ENCODE results near the gene POLR1B.
A peak's percentile ranks its signal among the peaks of the same experiment; 100 is the strongest.
"Not testable (repeated sequence)": the region's sequence is repeated elsewhere in the genome, so short reads cannot be mapped to it uniquely, and the experiment has no call there.

Gene POLR1B

GRCh38 chr2:112542123-112542983, at the start of gene POLR1B:
Gene POLR1B, plus strand, starts transcription at chr2:112542465. Its CDS starts 30 bp downstream, at chr2:112542495.
- peak; percentile 87 for DNase-seq

GRCh38 chr2:112493048-112493447, 49.2 kb upstream of the POLR1B start:
- DNase-seq, result no peak

- no peak for DNase-seq
Measured at GRCh38 chr2:112493858-112494648, 48.2 kb upstream of the POLR1B start.

- DNase-seq, result no peak
Measured at GRCh38 chr2:112494828-112495227, 47.4 kb upstream of the POLR1B start.

- not testable (repeated sequence) for DNase-seq
Measured at GRCh38 chr2:112495878-112496277, 46.4 kb upstream of the POLR1B start.

- peak; percentile 78 for DNase-seq
Measured at GRCh38 chr2:112500850-112501484, 41.3 kb upstream of the POLR1B start.

- not testable (repeated sequence) for DNase-seq
Measured at GRCh38 chr2:112509239-112509998, 32.8 kb upstream of the POLR1B start.

- no peak for DNase-seq
Measured at GRCh38 chr2:112516801-112517200, 25.5 kb upstream of the POLR1B start.

- peak; percentile 52 for DNase-seq
Measured at GRCh38 chr2:112518807-112519206, 23.5 kb upstream of the POLR1B start.

- peak; percentile 38 for DNase-seq
Measured at GRCh38 chr2:112519506-112519905, 22.8 kb upstream of the POLR1B start.

- peak; percentile 43 for DNase-seq
Measured at GRCh38 chr2:112520234-112520783, 22.0 kb upstream of the POLR1B start.

GRCh38 chr2:112523291-112523777, 18.9 kb upstream of the POLR1B start:
- DNase-seq, result no peak

GRCh38 chr2:112524276-112524675, 18.0 kb upstream of the POLR1B start:
- DNase-seq, result not testable (repeated sequence)

GRCh38 chr2:112528541-112528940, 13.7 kb upstream of the POLR1B start:
- no peak for DNase-seq

- DNase-seq, result no peak
Measured at GRCh38 chr2:112529757-112530156, 12.5 kb upstream of the POLR1B start.

- DNase-seq, result no peak
Measured at GRCh38 chr2:112530728-112531127, 11.5 kb upstream of the POLR1B start.

GRCh38 chr2:112534826-112535225, 7.4 kb upstream of the POLR1B start:
- no peak for DNase-seq

- DNase-seq, result not testable (repeated sequence)
Measured at GRCh38 chr2:112536665-112537064, 5.6 kb upstream of the POLR1B start.

- DNase-seq, result no peak
Measured at GRCh38 chr2:112539306-112539705, 3.0 kb upstream of the POLR1B start.

- no peak for DNase-seq
Measured at GRCh38 chr2:112540906-112541305, 1.4 kb upstream of the POLR1B start.

- DNase-seq, result peak; percentile 84
Measured at GRCh38 chr2:112541315-112542122, 746 bp upstream of the POLR1B start.

Data from hematopoietic multipotent progenitor cell treated with erythropoietin and hydrocortisone succinate and interleukin-3 and kit ligand, for 8 days (in vitro differentiated cells).